ENCODE results near the gene MCFD2.

- TF ChIP-seq SIN3A (IDR thresholded peaks at IDR 0.05; ENCODE audit: borderline replicate concordance, insufficient read depth, low read depth, low read length) (no peak), TCF7L2 (IDR thresholded peaks at IDR 0.05; ENCODE audit: low read depth, low read length) (no peak), CTCF (IDR thresholded peaks at IDR 0.05) (no peak)
Observed at GRCh38 chr2:46939626-46940359, 24.2 kb upstream of the MCFD2 start.
